ENCODE data around the gene KPRP.

The KPRP gene

GRCh38 chr1:152757747-152758146 lies at the start of gene KPRP:
KPRP (plus strand) TSS chr1:152758025; CDS start chr1:152759589, 1,564 bp downstream.
- DNase-seq = no peak

GRCh38 chr1:152718238-152718637 lies 39.6 kb upstream of the KPRP start:
- no peak for DNase-seq

GRCh38 chr1:152725261-152725660 lies 32.6 kb upstream of the KPRP start:
- DNase-seq = no peak

- no peak for DNase-seq
Observed at GRCh38 chr1:152728986-152729385, 28.8 kb upstream of the KPRP start.

- no peak for DNase-seq
Observed at GRCh38 chr1:152735648-152736047, 22.2 kb upstream of the KPRP start.

- no peak for DNase-seq
Observed at GRCh38 chr1:152737997-152738396, 19.8 kb upstream of the KPRP start.

- DNase-seq = no peak
Observed at GRCh38 chr1:152739841-152740240, 18.0 kb upstream of the KPRP start.

GRCh38 chr1:152741656-152742055 lies 16.2 kb upstream of the KPRP start:
- no peak for DNase-seq

GRCh38 chr1:152743371-152744145 lies 14.3 kb upstream of the KPRP start:
- DNase-seq = no peak

GRCh38 chr1:152745289-152745704 lies 12.5 kb upstream of the KPRP start:
- no peak for DNase-seq

GRCh38 chr1:152745765-152746444 lies 11.9 kb upstream of the KPRP start:
- DNase-seq = no peak

- DNase-seq = no peak
Observed at GRCh38 chr1:152747831-152748230, 10.0 kb upstream of the KPRP start.

GRCh38 chr1:152752225-152752624 lies 5.6 kb upstream of the KPRP start:
- no peak for DNase-seq

- no peak for DNase-seq
Observed at GRCh38 chr1:152753586-152753985, 4.2 kb upstream of the KPRP start.

GRCh38 chr1:152756872-152757271 lies 953 bp upstream of the KPRP start:
- no peak for DNase-seq

- no peak for DNase-seq
Observed at GRCh38 chr1:152758636-152759035, 811 bp downstream of the KPRP start.

- DNase-seq = no peak
Observed at GRCh38 chr1:152759453-152760173, 1.8 kb downstream of the KPRP start.

GRCh38 chr1:152760551-152761190 lies 2.8 kb downstream of the KPRP start:
- no peak for DNase-seq

- DNase-seq = no peak
Observed at GRCh38 chr1:152761609-152762213, 3.9 kb downstream of the KPRP start.

- DNase-seq = no peak
Observed at GRCh38 chr1:152768847-152769533, 11.2 kb downstream of the KPRP start.

GRCh38 chr1:152770411-152770810 lies 12.6 kb downstream of the KPRP start:
- DNase-seq = no peak

- no peak for DNase-seq
Observed at GRCh38 chr1:152774875-152775274, 17.1 kb downstream of the KPRP start, which contains the start of gene LCE1F. LCE1F (plus strand) TSS chr1:152775140; CDS start chr1:152776372, 1,232 bp downstream.

All from DMS79 treated with DMSO at 0.1 percent for 48 hours (cell line).